MM.1S (cell line): ENCODE data around the gene NEK6.

ENCODE experiments used
- CTCF ChIP-seq: fragments of 300-600 bp; sonication (generic); IDR thresholded peaks from 2 replicates; pipeline ENCODE4 v1.5.1; 2016; ENCODE audit warnings: antibody characterized with exemption, low read length, mixed read lengths
- EZH2 ChIP-seq: fragments of 300-600 bp; sonication (generic); optimal IDR thresholded peaks from 2 replicates; pipeline ENCODE3; 2017; ENCODE audit warnings: low read depth, mild to moderate bottlenecking, antibody characterized with exemption, low read length, mixed read lengths

GRCh38 chr9:124348363-124348762 is 90.6 kb downstream of the NEK6 start:
- TF ChIP-seq CTCF (no peak), EZH2 (no peak)
